Measurements from ENCODE around the gene OGFR.

- TF ChIP-seq, protein P1, sequence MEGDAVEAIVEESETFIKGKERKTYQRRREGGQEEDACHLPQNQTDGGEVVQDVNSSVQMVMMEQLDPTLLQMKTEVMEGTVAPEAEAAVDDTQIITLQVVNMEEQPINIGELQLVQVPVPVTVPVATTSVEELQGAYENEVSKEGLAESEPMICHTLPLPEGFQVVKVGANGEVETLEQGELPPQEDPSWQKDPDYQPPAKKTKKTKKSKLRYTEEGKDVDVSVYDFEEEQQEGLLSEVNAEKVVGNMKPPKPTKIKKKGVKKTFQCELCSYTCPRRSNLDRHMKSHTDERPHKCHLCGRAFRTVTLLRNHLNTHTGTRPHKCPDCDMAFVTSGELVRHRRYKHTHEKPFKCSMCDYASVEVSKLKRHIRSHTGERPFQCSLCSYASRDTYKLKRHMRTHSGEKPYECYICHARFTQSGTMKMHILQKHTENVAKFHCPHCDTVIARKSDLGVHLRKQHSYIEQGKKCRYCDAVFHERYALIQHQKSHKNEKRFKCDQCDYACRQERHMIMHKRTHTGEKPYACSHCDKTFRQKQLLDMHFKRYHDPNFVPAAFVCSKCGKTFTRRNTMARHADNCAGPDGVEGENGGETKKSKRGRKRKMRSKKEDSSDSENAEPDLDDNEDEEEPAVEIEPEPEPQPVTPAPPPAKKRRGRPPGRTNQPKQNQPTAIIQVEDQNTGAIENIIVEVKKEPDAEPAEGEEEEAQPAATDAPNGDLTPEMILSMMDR (IDR thresholded peaks at IDR 0.05) = no peak
- TF ChIP-seq EZH2 (IDR thresholded peaks at IDR 0.05) = no peak
Observed at GRCh38 chr20:62805711-62806382, 1.2 kb downstream of the OGFR start.

All from neural progenitor cell (in vitro differentiated cells).